Thyroid gland (tissue), 4 donors: ENCODE measurements around the gene AGPAT4. TPM values are rescaled to one million over a fixed set of nuclear protein-coding genes. Genes with fewer than 3 reads are reported as not detected.
"Not testable (repeated sequence)": the region's sequence is repeated elsewhere in the genome, so short reads cannot be mapped to it uniquely, and the experiment has no call there.

Experiments used
- DNase-seq, 2 donors: peaks; one replicate each; pipeline ENCODE4 v3.0.0-alpha.2; 2019
- H3K27ac ChIP-seq, 3 donors: fragments of 200-600 bp; sonication (generic); 1 replicate in 2 of 3; 2 replicates in 1 of 3; pipeline ENCODE4 v1.5.1; 2016 to 2019; ENCODE audit warnings: mild to moderate bottlenecking in 1 of 3, moderate library complexity in 1 of 3
- H3K27me3 ChIP-seq: fragments of 200-600 bp; sonication (generic); one replicate; pipeline ENCODE4 v1.5.1; 2019
- H3K36me3 ChIP-seq, 2 donors: fragments of 200-600 bp; sonication (generic); one replicate each; pipeline ENCODE4 v1.5.1; 2016 to 2019
- H3K4me1 ChIP-seq, 2 donors: fragments of 200-600 bp; sonication (generic); one replicate each; pipeline ENCODE4 v1.5.1; 2017 to 2019
- H3K4me3 ChIP-seq, 3 donors: fragments of 200-600 bp; sonication (generic); replicated peaks in 1 of 3; 1 replicate in 2 of 3; 2 replicates in 1 of 3; pipeline ENCODE4 v1.5.1; 2016; ENCODE audit warnings: mild to moderate bottlenecking in 1 of 3
- H3K9me3 ChIP-seq: fragments of 200-600 bp; sonication (generic); one replicate; pipeline ENCODE4 v1.5.1; 2017
- CTCF ChIP-seq, 6 experiments: fragments of 200-600 bp in 3 of 6; fragments of 450-650 bp in 3 of 6; sonication (generic) in 3 of 6; IDR thresholded peaks; one replicate each; pipeline ENCODE4 v1.5.1; 2016 to 2019; ENCODE audit warnings: antibody characterized with exemption in 6 of 6, mild to moderate bottlenecking in 2 of 6, inconsistent platforms in 1 of 6, moderate library complexity in 1 of 6
- POLR2A ChIP-seq, 2 donors: fragments of 450-650 bp; IDR thresholded peaks; one replicate each; pipeline ENCODE4 v1.6.1; 2017; ENCODE audit warnings: antibody characterized with exemption in 2 of 2, mild to moderate bottlenecking in 2 of 2, moderate library complexity in 1 of 2
- WGBS, 2 donors: methylation state at CpG; one replicate each; pipeline ENCODE4 v1.1.5; 2017; 5-methylcytosine and 5-hydroxymethylcytosine counted together
- intact Hi-C: fragments of 100-400 bp; cut with DNase I; formaldehyde crosslinking; loops from one replicate; pipeline ENCODE4 v1.15.1; 2023
- total RNA-seq, 4 donors: library from RNA; depleted of rRNA; stranded (reverse); fragments of >200 nt; gene quantifications; one replicate each; pipeline ENCODE4 v1.2.3, GENCODE V29; 2016

The AGPAT4 gene
- total RNA-seq, 4 donors from 2014 or later, result 6.1 to 12.8 (median 6.9) TPM

- no peak for DNase-seq
- Histone ChIP-seq H3K4me1 (peaks cover 8 to 16% of the 10 kb centered on the region in 2 donors), H3K27me3 (no peaks in the 10 kb centered on the region), H3K36me3 (no peaks in the 10 kb centered on the region), H3K4me3 (no peak overlapping the region), H3K9me3 (no peaks in the 10 kb centered on the region), H3K27ac (no peak overlapping the region)
- TF ChIP-seq POLR2A (IDR thresholded peaks at IDR 0.05), result no peak
- TF ChIP-seq CTCF (IDR thresholded peaks at IDR 0.05), result no peak
- intact Hi-C loops, result no loop called here
- 86 to 88% methylated on average over 15 of the region's 15 CpGs for WGBS, 2 donors
Measured at GRCh38 chr6:161227004-161227960, 46.6 kb downstream of the AGPAT4 start.

- intact Hi-C loops, result no loop called here
- TF ChIP-seq POLR2A (IDR thresholded peaks at IDR 0.05) (no peak), CTCF (IDR thresholded peaks at IDR 0.05) (no peak)
- no peaks in the 10 kb centered on the region for H3K27me3 ChIP-seq
Measured at GRCh38 chr6:161226009-161226964, 47.6 kb downstream of the AGPAT4 start.

GRCh38 chr6:161225681-161226008 is 48.2 kb downstream of the AGPAT4 start:
- WGBS, 2 donors, result 88 to 92% methylated on average over 8 of the region's 8 CpGs
- Histone ChIP-seq H3K4me3 (no peak overlapping the region), H3K4me1 (peaks cover 8 to 16% of the 10 kb centered on the region in 2 donors), H3K27me3 (no peaks in the 10 kb centered on the region), H3K36me3 (no peaks in the 10 kb centered on the region), H3K27ac (no peak overlapping the region), H3K9me3 (no peaks in the 10 kb centered on the region)
- no peak for TF ChIP-seq CTCF (IDR thresholded peaks at IDR 0.05)
- intact Hi-C loops, result no loop called here
- DNase-seq, result no peak

More at GRCh38 chr6:161226009-161226964, 47.6 kb downstream of the AGPAT4 start:
- H3K4me3 ChIP-seq, result no peak overlapping the region
- H3K27ac ChIP-seq, result no peak overlapping the region
- WGBS, 2 donors, result 82 to 83% methylated on average over 8 of the region's 8 CpGs
- no peak for DNase-seq
- no peaks in the 10 kb centered on the region for H3K9me3 ChIP-seq
- peaks cover 8 to 16% of the 10 kb centered on the region in 2 donors for H3K4me1 ChIP-seq
- H3K36me3 ChIP-seq, result no peaks in the 10 kb centered on the region

- H3K4me3 ChIP-seq, H3K9me3 ChIP-seq, H3K36me3 ChIP-seq, DNase-seq, intact Hi-C loops, H3K27me3 ChIP-seq, H3K27ac ChIP-seq: not testable (repeated sequence)
- peaks cover 8 to 16% of the 10 kb centered on the region in 2 donors for H3K4me1 ChIP-seq
- WGBS, 2 donors, result 92 to 96% methylated on average over 16 of the region's 16 CpGs
Measured at GRCh38 chr6:161224951-161225680, 48.7 kb downstream of the AGPAT4 start.

GRCh38 chr6:161223646-161224045 is 50.2 kb downstream of the AGPAT4 start:
- H3K27me3 ChIP-seq, result no peaks in the 10 kb centered on the region
- no peaks in the 10 kb centered on the region for H3K9me3 ChIP-seq
- H3K27ac ChIP-seq, result no peak overlapping the region
- 88 to 97% methylated on average over 3 of the region's 3 CpGs for WGBS, 2 donors
- no peak overlapping the region for H3K4me3 ChIP-seq
- TF ChIP-seq POLR2A (IDR thresholded peaks at IDR 0.05) (no peak), CTCF (IDR thresholded peaks at IDR 0.05) (no peak)
- intact Hi-C loops, result no loop called here
- no peak for DNase-seq
- no peaks in the 10 kb centered on the region for H3K36me3 ChIP-seq
- H3K4me1 ChIP-seq, result peaks cover 1 to 6% of the 10 kb centered on the region in 2 donors
